CD8-positive, alpha-beta memory T cell (primary cell): Measurements from ENCODE around the gene MALAT1. TPM values are rescaled to one million over a fixed set of nuclear protein-coding genes. Genes with fewer than 3 reads are reported as not detected.
A peak's percentile ranks its signal among the peaks of the same experiment; 100 is the strongest.

Experiments
- CTCF ChIA-PET: fragments of 350-600 bp; sonication (Branson Sonifier 250); formaldehyde crosslinking; loops from one replicate; lab custom pipeline; 2021; ENCODE audit warnings: antibody characterized with exemption; lab: Charles Lee
- POLR2A ChIA-PET: fragments of 350-600 bp; sonication (Branson Sonifier 250); formaldehyde crosslinking; loops from one replicate; lab custom pipeline; 2021; ENCODE audit warnings: antibody characterized with exemption; lab: Charles Lee
- DNase-seq, 5 donors: peaks; one replicate each; pipeline versions ENCODE4 v3.0.0 to v3.0.0-alpha.2; 2020 to 2022; ENCODE audit warnings: mixed read lengths in 1 of 5
- H3K27ac ChIP-seq: one replicate; pipeline ENCODE4 v1.7.0; 2013; ENCODE audit warnings: low read depth, mild to moderate bottlenecking, low read length, moderate library complexity
- H3K27me3 ChIP-seq: 2 replicates; pipeline ENCODE4 v1.7.0; 2013; ENCODE audit warnings: low read length, mild to moderate bottlenecking; ENCODE audit not compliant: insufficient read depth, poor library complexity, severe bottlenecking
- H3K36me3 ChIP-seq: 2 replicates; pipeline ENCODE4 v1.7.0; 2013; ENCODE audit warnings: mild to moderate bottlenecking, low read length, moderate library complexity; ENCODE audit not compliant: insufficient read depth
- H3K4me1 ChIP-seq: 2 replicates; pipeline ENCODE4 v1.7.0; 2013; ENCODE audit warnings: mild to moderate bottlenecking, low read length, moderate library complexity; ENCODE audit not compliant: insufficient read depth
- H3K4me3 ChIP-seq: 2 replicates; pipeline ENCODE4 v1.7.0; 2013; ENCODE audit warnings: mild to moderate bottlenecking, low read length
- H3K9me3 ChIP-seq: 2 replicates; pipeline ENCODE4 v1.7.0; 2013; ENCODE audit warnings: mild to moderate bottlenecking, low read length
- H3K27ac Mint-ChIP-seq, 8 donors: one replicate each; pipeline ENCODE4 v1.8.0; 2020 to 2021; ENCODE audit warnings: mixed read lengths in 8 of 8, mild to moderate bottlenecking in 6 of 8, inconsistent platforms in 3 of 8, moderate library complexity in 3 of 8
- H3K27me3 Mint-ChIP-seq, 2 donors: one replicate each; pipeline ENCODE4 v1.8.0; 2020 to 2021; ENCODE audit warnings: mixed read lengths in 2 of 2, mild to moderate bottlenecking in 1 of 2, moderate library complexity in 1 of 2
- H3K36me3 Mint-ChIP-seq, 3 donors: one replicate each; pipeline ENCODE4 v1.8.0; 2020 to 2021; ENCODE audit warnings: mixed read lengths in 3 of 3, inconsistent platforms in 1 of 3, mild to moderate bottlenecking in 1 of 3
- H3K4me1 Mint-ChIP-seq, 3 donors: one replicate each; pipeline ENCODE4 v1.8.0; 2020 to 2021; ENCODE audit warnings: mixed read lengths in 3 of 3, inconsistent platforms in 1 of 3, mild to moderate bottlenecking in 1 of 3
- H3K4me3 Mint-ChIP-seq, 7 donors: one replicate each; pipeline ENCODE4 v1.8.0; 2020 to 2021; ENCODE audit warnings: mixed read lengths in 7 of 7, mild to moderate bottlenecking in 6 of 7, moderate library complexity in 4 of 7, inconsistent platforms in 2 of 7
- H3K9me3 Mint-ChIP-seq, 5 donors: one replicate each; pipeline ENCODE4 v1.8.0; 2020 to 2022; ENCODE audit warnings: mixed read lengths in 5 of 5, mild to moderate bottlenecking in 3 of 5, moderate library complexity in 2 of 5, inconsistent platforms in 1 of 5
- polyA plus RNA-seq: library from polyadenylated mRNA; unstranded; fragments of 300-500 nt; fragmentation: Illumina TruSeq; gene quantifications from one replicate; pipeline ENCODE4 v1.2.3, GENCODE V29; 2021
- total RNA-seq, 2 experiments: library from RNA; stranded (reverse); gene quantifications; one replicate each; pipeline ENCODE4 v1.2.3, GENCODE V29; 2021

MALAT1 gene
- total and polyA plus RNA-seq, 3 experiments from 2014 or later = 2,529 to 4,912 (median 4,639) TPM

DNA sequence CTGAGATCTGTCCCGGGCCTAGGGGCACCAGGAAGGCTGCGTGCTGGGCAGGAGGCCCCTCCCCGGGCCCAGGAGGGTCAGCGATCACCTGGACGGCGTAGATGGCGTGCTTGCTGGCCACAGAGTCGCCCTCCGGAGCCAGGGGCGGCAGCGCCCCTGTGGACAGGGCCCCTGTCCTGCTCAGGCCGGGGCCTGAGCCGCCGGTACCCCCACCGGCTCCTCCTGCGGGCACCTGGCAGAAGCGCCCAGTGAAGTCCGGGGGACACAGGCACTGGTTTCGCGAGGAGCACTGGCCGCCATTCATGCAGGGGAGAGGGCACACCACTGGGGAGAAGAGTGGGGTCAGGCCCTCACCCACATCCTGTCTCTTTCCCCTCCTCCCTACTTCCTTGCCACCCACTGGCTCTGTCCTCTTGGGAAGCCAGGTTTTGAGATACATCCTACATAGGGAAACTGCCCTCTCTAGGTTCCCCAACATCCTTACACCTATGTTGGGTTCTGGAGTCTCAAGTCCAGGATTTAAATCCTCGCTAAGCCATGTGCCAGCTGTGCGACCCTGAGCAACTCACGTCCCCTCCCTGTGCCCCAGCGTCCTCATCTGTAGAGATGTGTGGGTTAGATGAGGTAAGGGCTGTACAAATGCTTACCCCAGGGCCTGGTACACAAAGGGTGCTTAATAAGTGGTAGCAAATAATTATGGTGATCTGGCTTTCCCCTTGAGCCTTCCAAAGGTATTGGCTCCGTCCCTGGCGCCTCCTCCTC is 55.4 kb downstream of the MALAT1 start:
- Histone ChIP-seq H3K27ac (peak overlapping the region; percentile 51), H3K27me3 (no peaks in the 10 kb centered on the region), H3K4me3 (peak overlapping the region; percentile 41), H3K4me1 (peaks cover 63% of the 10 kb centered on the region), H3K36me3 (no peaks in the 10 kb centered on the region), H3K9me3 (no peaks in the 10 kb centered on the region)
- ChIA-PET POLR2A (interaction anchor here (1.5 kb wide), 2 partner anchors 12 kb away, joined by 5 to 17 read pairs; no protein-coding TSS in a partner anchor), CTCF (interaction anchor here (3.5 to 4.1 kb wide), 3 partner anchors 13 to 34 kb away, joined by 14 to 41 read pairs (median 24); partner anchors contain the start of gene ZNRD2)
- no peaks in the 10 kb centered on the region for H3K9me3 Mint-ChIP-seq
- H3K36me3 Mint-ChIP-seq = peaks cover under 1 to 15% (median 10%) of the 10 kb centered on the region in 3 donors
- H3K27ac Mint-ChIP-seq = peak overlapping the region; percentile 75 to 98 (median 88)
- peak in 1 of 5 donors; percentile 43 for DNase-seq
- H3K4me1 Mint-ChIP-seq = peaks cover 51 to 65% (median 52%) of the 10 kb centered on the region in 3 donors
- peaks cover 0 to 2% of the 10 kb centered on the region in 2 donors for H3K27me3 Mint-ChIP-seq
- peak overlapping the region; percentile 49 to 85 (median 70) for H3K4me3 Mint-ChIP-seq

GRCh38 chr11:65554842-65555430 is 56.1 kb downstream of the MALAT1 start:
- no peaks in the 10 kb centered on the region for H3K27me3 ChIP-seq
- Mint-ChIP-seq H3K27me3 (peaks cover 0 to 2% of the 10 kb centered on the region in 2 donors), H3K4me3 (peak overlapping the region; percentile 32 to 85 (median 64)), H3K4me1 (peaks cover 50 to 68% (median 51%) of the 10 kb centered on the region in 3 donors), H3K36me3 (peaks cover 0 to 11% (median 9%) of the 10 kb centered on the region in 3 donors), H3K9me3 (no peaks in the 10 kb centered on the region), H3K27ac (peak overlapping the region; percentile 75 to 98 (median 88))
- no peak overlapping the region for H3K27ac ChIP-seq
- H3K9me3 ChIP-seq = no peaks in the 10 kb centered on the region
- no peak overlapping the region for H3K4me3 ChIP-seq
- CTCF ChIA-PET = interaction anchor here (0.7 to 1.6 kb wide), 3 partner anchors 10 to 33 kb away, joined by 3 to 7 read pairs (median 3); no protein-coding TSS in a partner anchor
- POLR2A ChIA-PET = interaction anchor here (1.5 kb wide), 1 partner anchor 11 kb away, joined by 17 read pairs; no protein-coding TSS in a partner anchor
- H3K4me1 ChIP-seq = peaks cover 69% of the 10 kb centered on the region
- no peak for DNase-seq
- no peaks in the 10 kb centered on the region for H3K36me3 ChIP-seq

GRCh38 chr11:65555693-65556231 is 56.9 kb downstream of the MALAT1 start:
- Mint-ChIP-seq H3K27me3 (peaks cover 0 to 2% of the 10 kb centered on the region in 2 donors), H3K4me3 (peak overlapping the region in 5 of 7 donors; percentile 23 to 92 (median 87)), H3K9me3 (no peaks in the 10 kb centered on the region), H3K36me3 (peaks cover 0 to 11% (median 9%) of the 10 kb centered on the region in 3 donors), H3K4me1 (peaks cover 54 to 76% (median 55%) of the 10 kb centered on the region in 3 donors), H3K27ac (peak overlapping the region; percentile 61 to 98 (median 87))
- no peak for DNase-seq
- Histone ChIP-seq H3K27me3 (no peaks in the 10 kb centered on the region), H3K4me3 (peak overlapping the region; percentile 8), H3K9me3 (no peaks in the 10 kb centered on the region), H3K36me3 (no peaks in the 10 kb centered on the region), H3K4me1 (peaks cover 77% of the 10 kb centered on the region), H3K27ac (no peak overlapping the region)
- ChIA-PET CTCF (interaction anchor here (0.7 to 2.0 kb wide), 4 partner anchors 9 to 32 kb away, joined by 3 to 14 read pairs (median 5); no protein-coding TSS in a partner anchor), POLR2A (interaction anchor here (1.5 kb wide), 1 partner anchor 10 kb away, joined by 17 read pairs; no protein-coding TSS in a partner anchor)

Other genes starting within 250 kb of the MALAT1 start
- gene POLA2, start 237.1 kb upstream of the MALAT1 start, total RNA-seq = 10 to 100 TPM; 75.6 to 78.8 TPM
- 11.0 TPM for gene POLA2, start 237.1 kb upstream of the MALAT1 start, polyA plus RNA-seq
- gene CDC42EP2, start 184.2 kb upstream of the MALAT1 start, total RNA-seq = 1 to 10 TPM in 1 of 2 experiments, under 1 TPM in 1; 0.62 to 1.0 TPM
- gene CDC42EP2, start 184.2 kb upstream of the MALAT1 start, polyA plus RNA-seq = not detected
- gene DPF2, start 165.2 kb upstream of the MALAT1 start, total RNA-seq = 10 to 100 TPM; 65.8 to 71.9 TPM
- 61.5 TPM for gene DPF2, start 165.2 kb upstream of the MALAT1 start, polyA plus RNA-seq
- gene TIGD3, start 144.3 kb upstream of the MALAT1 start, total RNA-seq = 1 to 10 TPM in 1 of 2 experiments, under 1 TPM in 1; 0.91 to 1.2 TPM
- 0.59 TPM for gene TIGD3, start 144.3 kb upstream of the MALAT1 start, polyA plus RNA-seq
- gene SLC25A45, start 116.4 kb upstream of the MALAT1 start, total RNA-seq = 10 to 100 TPM; 13.3 to 13.8 TPM
- 14.6 TPM for gene SLC25A45, start 116.4 kb upstream of the MALAT1 start, polyA plus RNA-seq
- 10 to 100 TPM; 44.9 to 49.8 TPM for gene FRMD8, start 112.4 kb upstream of the MALAT1 start, total RNA-seq
- gene FRMD8, start 112.4 kb upstream of the MALAT1 start, polyA plus RNA-seq = 60.6 TPM
- 100 to 1,000 TPM; 196 to 204 TPM for gene NEAT1, start 76.2 kb upstream of the MALAT1 start, total RNA-seq
- 2.7 TPM for gene NEAT1, start 76.2 kb upstream of the MALAT1 start, polyA plus RNA-seq
- gene SCYL1, start 26.0 kb downstream of the MALAT1 start, total RNA-seq = 10 to 100 TPM; 85.1 to 88.5 TPM
- 42.1 TPM for gene SCYL1, start 26.0 kb downstream of the MALAT1 start, polyA plus RNA-seq
- 10 to 100 TPM; 33.2 to 35.4 TPM for gene LTBP3, start 59.3 kb downstream of the MALAT1 start, total RNA-seq
- gene LTBP3, start 59.3 kb downstream of the MALAT1 start, polyA plus RNA-seq = 17.9 TPM
- gene ZNRD2, start 71.4 kb downstream of the MALAT1 start, total RNA-seq = 10 to 100 TPM; 69.6 to 77.9 TPM
- 81.4 TPM for gene ZNRD2, start 71.4 kb downstream of the MALAT1 start, polyA plus RNA-seq
- 10 to 100 TPM; 30.8 to 34.1 TPM for gene FAM89B, start 73.5 kb downstream of the MALAT1 start, total RNA-seq
- 138 TPM for gene FAM89B, start 73.5 kb downstream of the MALAT1 start, polyA plus RNA-seq
- 100 to 1,000 TPM in 1 of 2 experiments, 10 to 100 TPM in 1; 97.3 to 100 TPM for gene EHBP1L1, start 77.0 kb downstream of the MALAT1 start, total RNA-seq
- gene EHBP1L1, start 77.0 kb downstream of the MALAT1 start, polyA plus RNA-seq = 25.1 TPM
- gene KCNK7, start 96.8 kb downstream of the MALAT1 start, total RNA-seq = under 1 TPM; 0.59 to 0.64 TPM
- gene KCNK7, start 96.8 kb downstream of the MALAT1 start, polyA plus RNA-seq = not detected
- 10 to 100 TPM; 61.6 to 65.5 TPM for gene MAP3K11, start 115.2 kb downstream of the MALAT1 start, total RNA-seq
- gene MAP3K11, start 115.2 kb downstream of the MALAT1 start, polyA plus RNA-seq = 23.5 TPM
- gene PCNX3, start 116.7 kb downstream of the MALAT1 start, total RNA-seq = 10 to 100 TPM; 46.4 to 53.1 TPM
- 8.5 TPM for gene PCNX3, start 116.7 kb downstream of the MALAT1 start, polyA plus RNA-seq
- gene SIPA1, start 139.1 kb downstream of the MALAT1 start, total RNA-seq = 100 to 1,000 TPM; 111 to 123 TPM
- gene SIPA1, start 139.1 kb downstream of the MALAT1 start, polyA plus RNA-seq = 335 TPM
- 10 to 100 TPM; 87.3 to 89.7 TPM for gene RELA, start 163.9 kb downstream of the MALAT1 start, total RNA-seq
- 76.0 TPM for gene RELA, start 163.9 kb downstream of the MALAT1 start, polyA plus RNA-seq
- gene KAT5, start 213.2 kb downstream of the MALAT1 start, total RNA-seq = 10 to 100 TPM; 79.9 to 87.1 TPM
- 49.5 TPM for gene KAT5, start 213.2 kb downstream of the MALAT1 start, polyA plus RNA-seq
- 100 to 1,000 TPM; 106 to 114 TPM for gene RNASEH2C, start 221.8 kb downstream of the MALAT1 start, total RNA-seq
- 87.7 TPM for gene RNASEH2C, start 221.8 kb downstream of the MALAT1 start, polyA plus RNA-seq